Astrocyte of the spinal cord (primary cell): ENCODE data around the gene CYP4B1.

Experiments used
- DNase-seq: peaks from one replicate; pipeline ENCODE4 v3.0.0; 2011; ENCODE audit warnings: low read depth, low spot score
- H3K4me3 ChIP-seq: 2 replicates; pipeline ENCODE4 v1.5.1; 2011; ENCODE audit warnings: low read depth, mild to moderate bottlenecking, low read length, moderate library complexity
- in situ Hi-C: cut with HindIII; loops from 2 replicates; pipeline ENCODE4 v1.10.0; 2017; ENCODE audit warnings: low sequenced_read_pairs
- TF ChIP-seq, protein P1 (sequence below): IDR thresholded peaks from 2 replicates; pipeline ENCODE4 v1.5.1; 2012; ENCODE audit warnings: low read depth, mild to moderate bottlenecking, low read length, inconsistent platforms

Gene CYP4B1

DNA sequence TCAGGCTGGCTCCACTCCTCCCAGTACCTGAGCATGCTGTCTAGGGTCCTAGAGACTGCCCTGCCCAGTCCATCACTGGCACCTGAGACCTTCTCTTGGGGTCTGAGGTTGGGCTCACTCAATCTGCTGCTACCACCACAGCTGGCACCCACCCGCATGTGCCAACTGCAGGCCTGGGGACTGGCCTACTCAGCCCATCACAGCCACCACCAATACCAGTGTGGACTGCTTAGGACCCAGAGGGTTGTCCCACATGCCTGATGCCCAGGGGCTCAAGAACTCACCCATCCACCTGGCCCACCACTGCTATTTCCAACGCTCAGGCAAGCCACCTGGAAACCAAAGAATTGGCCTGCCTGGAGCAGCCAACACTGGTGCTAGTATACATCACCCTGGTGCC lies 63.5 kb downstream of the CYP4B1 start:
- no peak for DNase-seq
- TF ChIP-seq, protein P1, sequence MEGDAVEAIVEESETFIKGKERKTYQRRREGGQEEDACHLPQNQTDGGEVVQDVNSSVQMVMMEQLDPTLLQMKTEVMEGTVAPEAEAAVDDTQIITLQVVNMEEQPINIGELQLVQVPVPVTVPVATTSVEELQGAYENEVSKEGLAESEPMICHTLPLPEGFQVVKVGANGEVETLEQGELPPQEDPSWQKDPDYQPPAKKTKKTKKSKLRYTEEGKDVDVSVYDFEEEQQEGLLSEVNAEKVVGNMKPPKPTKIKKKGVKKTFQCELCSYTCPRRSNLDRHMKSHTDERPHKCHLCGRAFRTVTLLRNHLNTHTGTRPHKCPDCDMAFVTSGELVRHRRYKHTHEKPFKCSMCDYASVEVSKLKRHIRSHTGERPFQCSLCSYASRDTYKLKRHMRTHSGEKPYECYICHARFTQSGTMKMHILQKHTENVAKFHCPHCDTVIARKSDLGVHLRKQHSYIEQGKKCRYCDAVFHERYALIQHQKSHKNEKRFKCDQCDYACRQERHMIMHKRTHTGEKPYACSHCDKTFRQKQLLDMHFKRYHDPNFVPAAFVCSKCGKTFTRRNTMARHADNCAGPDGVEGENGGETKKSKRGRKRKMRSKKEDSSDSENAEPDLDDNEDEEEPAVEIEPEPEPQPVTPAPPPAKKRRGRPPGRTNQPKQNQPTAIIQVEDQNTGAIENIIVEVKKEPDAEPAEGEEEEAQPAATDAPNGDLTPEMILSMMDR: no peak
- no peak overlapping the region for H3K4me3 ChIP-seq
- in situ Hi-C loops: no loop called here
